Skeletal muscle tissue (tissue), 4 donors: ENCODE measurements around the gene KCNH6. TPM values are rescaled to one million over a fixed set of nuclear protein-coding genes. Genes with fewer than 3 reads are reported as not detected.

Source experiments
- H3K27ac ChIP-seq: one replicate; pipeline ENCODE4 v1.7.0; 2013; ENCODE audit warnings: mild to moderate bottlenecking, low read depth, low read length, inconsistent platforms
- H3K27me3 ChIP-seq, 3 donors: one replicate each; pipeline ENCODE4 v1.7.0; 2013; ENCODE audit warnings: low read length in 3 of 3; ENCODE audit not compliant: control insufficient read depth in 3 of 3, insufficient read depth in 3 of 3
- H3K36me3 ChIP-seq, 3 donors: one replicate each; pipeline ENCODE4 v1.7.0; 2013; ENCODE audit warnings: low read length in 3 of 3; ENCODE audit not compliant: control insufficient read depth in 3 of 3, insufficient read depth in 3 of 3
- H3K4me1 ChIP-seq, 3 donors: one replicate each; pipeline ENCODE4 v1.7.0; 2013; ENCODE audit warnings: low read length in 3 of 3, mild to moderate bottlenecking in 3 of 3; ENCODE audit not compliant: control insufficient read depth in 3 of 3, insufficient read depth in 3 of 3
- H3K4me3 ChIP-seq, 3 donors: one replicate each; pipeline ENCODE4 v1.7.0; 2013; ENCODE audit warnings: low read length in 3 of 3
- H3K9ac ChIP-seq, 3 donors: one replicate each; pipeline ENCODE4 v1.7.0; 2013; ENCODE audit warnings: low read length in 3 of 3, mild to moderate bottlenecking in 3 of 3, moderate library complexity in 2 of 3, low read depth in 1 of 3
- H3K9me3 ChIP-seq, 3 donors: one replicate each; pipeline ENCODE4 v1.7.0; 2013; ENCODE audit warnings: low read length in 3 of 3; ENCODE audit not compliant: control insufficient read depth in 3 of 3
- total RNA-seq: library from RNA; depleted of rRNA; stranded (reverse); fragments of >200 nt; gene quantifications from one replicate; pipeline ENCODE4 v1.2.3, GENCODE V29; 2014
- donor health status: Osteomylitis.

Gene KCNH6
- total RNA-seq, 1 donor from 2014 or later = not detected

GRCh38 chr17:63530557-63531021, 7.4 kb downstream of the KCNH6 start:
- no peak overlapping the region for H3K4me3 ChIP-seq
- peaks cover 6 to 14% (median 7%) of the 10 kb centered on the region in 3 donors for H3K27me3 ChIP-seq
- no peak overlapping the region for H3K9ac ChIP-seq
- no peaks in the 10 kb centered on the region for H3K36me3 ChIP-seq
- no peak overlapping the region for H3K27ac ChIP-seq
- H3K4me1 ChIP-seq = no peaks in the 10 kb centered on the region
- H3K9me3 ChIP-seq = no peaks in the 10 kb centered on the region

- Histone ChIP-seq H3K36me3 (no peaks in the 10 kb centered on the region), H3K9me3 (no peaks in the 10 kb centered on the region), H3K27me3 (peaks cover 0 to 12% (median 5%) of the 10 kb centered on the region in 3 donors), H3K4me1 (no peaks in the 10 kb centered on the region), H3K4me3 (no peak overlapping the region), H3K27ac (no peak overlapping the region), H3K9ac (no peak overlapping the region)
Observed at GRCh38 chr17:63531022-63531965, 8.1 kb downstream of the KCNH6 start.

- no peak overlapping the region for H3K27ac ChIP-seq
- peaks cover 9 to 19% (median 13%) of the 10 kb centered on the region in 3 donors for H3K27me3 ChIP-seq
- no peaks in the 10 kb centered on the region for H3K9me3 ChIP-seq
- H3K36me3 ChIP-seq = no peaks in the 10 kb centered on the region
- no peak overlapping the region for H3K9ac ChIP-seq
- H3K4me1 ChIP-seq = peaks cover 3 to 8% (median 6%) of the 10 kb centered on the region in 3 donors
- H3K4me3 ChIP-seq = no peak overlapping the region
Observed at GRCh38 chr17:63533433-63534077, 10.4 kb downstream of the KCNH6 start.

- H3K36me3 ChIP-seq = no peaks in the 10 kb centered on the region
- H3K4me1 ChIP-seq = peaks cover 3 to 8% (median 6%) of the 10 kb centered on the region in 3 donors
- H3K27me3 ChIP-seq = peaks cover 14 to 24% (median 19%) of the 10 kb centered on the region in 3 donors
- no peak overlapping the region for H3K4me3 ChIP-seq
- H3K9ac ChIP-seq = no peak overlapping the region
- H3K9me3 ChIP-seq = no peaks in the 10 kb centered on the region
- no peak overlapping the region for H3K27ac ChIP-seq
Observed at GRCh38 chr17:63534078-63534570, 11.0 kb downstream of the KCNH6 start.

- no peaks in the 10 kb centered on the region for H3K36me3 ChIP-seq
- H3K27me3 ChIP-seq = peaks cover 22 to 31% (median 27%) of the 10 kb centered on the region in 3 donors
- no peak overlapping the region for H3K9ac ChIP-seq
- no peak overlapping the region for H3K4me3 ChIP-seq
- peaks cover 3 to 8% (median 6%) of the 10 kb centered on the region in 3 donors for H3K4me1 ChIP-seq
- no peaks in the 10 kb centered on the region for H3K9me3 ChIP-seq
- no peak overlapping the region for H3K27ac ChIP-seq
Observed at GRCh38 chr17:63534816-63535455, 11.8 kb downstream of the KCNH6 start.

- Histone ChIP-seq H3K4me3 (no peak overlapping the region), H3K27me3 (peaks cover 23 to 36% (median 28%) of the 10 kb centered on the region in 3 donors), H3K36me3 (no peaks in the 10 kb centered on the region), H3K27ac (no peak overlapping the region), H3K9ac (no peak overlapping the region), H3K4me1 (peaks cover 3 to 8% (median 6%) of the 10 kb centered on the region in 3 donors), H3K9me3 (no peaks in the 10 kb centered on the region)
Observed at GRCh38 chr17:63535640-63536039, 12.5 kb downstream of the KCNH6 start.

- H3K36me3 ChIP-seq = no peaks in the 10 kb centered on the region
- no peak overlapping the region for H3K4me3 ChIP-seq
- peaks cover 25 to 38% (median 28%) of the 10 kb centered on the region in 3 donors for H3K27me3 ChIP-seq
- H3K4me1 ChIP-seq = peaks cover 3 to 8% (median 6%) of the 10 kb centered on the region in 3 donors
- H3K27ac ChIP-seq = no peak overlapping the region
- H3K9me3 ChIP-seq = no peaks in the 10 kb centered on the region
- no peak overlapping the region for H3K9ac ChIP-seq
Observed at GRCh38 chr17:63537001-63537400, 13.8 kb downstream of the KCNH6 start.

- H3K4me1 ChIP-seq = peaks cover 3 to 8% (median 6%) of the 10 kb centered on the region in 3 donors
- H3K4me3 ChIP-seq = peak overlapping the region in 1 of 3 donors; percentile 29
- no peak overlapping the region for H3K9ac ChIP-seq
- H3K27me3 ChIP-seq = peaks cover 29 to 38% (median 30%) of the 10 kb centered on the region in 3 donors
- H3K9me3 ChIP-seq = no peaks in the 10 kb centered on the region
- H3K36me3 ChIP-seq = no peaks in the 10 kb centered on the region
- H3K27ac ChIP-seq = no peak overlapping the region
Observed at GRCh38 chr17:63537991-63538692, 15.0 kb downstream of the KCNH6 start.
